Heart left ventricle (tissue), 16 donors: Measurements from ENCODE around the gene CA7. TPM values are rescaled to one million over a fixed set of nuclear protein-coding genes. Genes with fewer than 3 reads are reported as not detected.

ENCODE experiments used
- ATAC-seq, 4 donors: fragments of 200-7000 bp; cut with Tn5 transposase; one replicate each; pipeline ENCODE4 v1.9.1; 2020 to 2022; ENCODE audit warnings: moderate library complexity in 4 of 4, mild to moderate bottlenecking in 3 of 4, moderate number of reproducible peaks in 1 of 4
- DNase-seq, 5 donors: peaks; one replicate each; pipeline ENCODE4 v3.0.0-alpha.2; 2020
- H3K27ac ChIP-seq, 12 donors: fragments of 200-600 bp; sonication (generic) in 4 of 12; one replicate each; pipeline versions ENCODE4 v1.5.0 to v1.8.0; 2016 to 2022; ENCODE audit warnings: mild to moderate bottlenecking in 2 of 12
- H3K27me3 ChIP-seq, 9 donors: fragments of 200-600 bp; sonication (generic) in 2 of 9; one replicate each; pipeline versions ENCODE4 v1.5.1 to v1.8.0; 2016 to 2022; ENCODE audit warnings: mild to moderate bottlenecking in 3 of 9
- H3K36me3 ChIP-seq, 9 donors: fragments of 200-600 bp; sonication (generic) in 2 of 9; one replicate each; pipeline versions ENCODE4 v1.5.0 to v1.8.0; 2018 to 2022; ENCODE audit warnings: mild to moderate bottlenecking in 2 of 9
- H3K4me1 ChIP-seq, 12 donors: fragments of 200-600 bp; sonication (generic) in 4 of 12; one replicate each; pipeline versions ENCODE4 v1.5.0 to v1.8.0; 2016 to 2022; ENCODE audit warnings: mild to moderate bottlenecking in 3 of 12
- H3K4me3 ChIP-seq, 12 donors: fragments of 200-600 bp; sonication (generic) in 4 of 12; one replicate each; pipeline versions ENCODE4 v1.5.0 to v1.8.0; 2017 to 2022; ENCODE audit warnings: mild to moderate bottlenecking in 9 of 12, moderate library complexity in 4 of 12
- H3K9me3 ChIP-seq, 12 donors: fragments of 200-600 bp; sonication (generic) in 4 of 12; one replicate each; pipeline versions ENCODE4 v1.5.0 to v1.8.0; 2016 to 2022; ENCODE audit warnings: mild to moderate bottlenecking in 1 of 12
- CTCF ChIP-seq, 12 donors: fragments of 200-600 bp; sonication (generic) in 4 of 12; IDR thresholded peaks; one replicate each; pipeline versions ENCODE4 v1.5.0 to v1.8.0; 2018 to 2022; ENCODE audit warnings: antibody characterized with exemption in 12 of 12, mild to moderate bottlenecking in 5 of 12
- POLR2A ChIP-seq, 2 donors: fragments of 450-650 bp; IDR thresholded peaks; one replicate each; pipeline ENCODE4 v1.6.1; 2017; ENCODE audit warnings: antibody characterized with exemption in 2 of 2, mild to moderate bottlenecking in 2 of 2, moderate library complexity in 2 of 2
- WGBS, 4 donors: extraction: QIAGEN DNeasy Blood & Tissue Kit in 2 of 4; methylation state at CpG; one replicate each; pipeline versions ENCODE4 v1.1.5 to v1.1.7; 2013 to 2018; 5-methylcytosine and 5-hydroxymethylcytosine counted together
- intact Hi-C, 10 donors: fragments of 100-400 bp; cut with DNase I; formaldehyde crosslinking; loops; one replicate each; pipeline versions ENCODE4 v1.11.1 to v1.14.2; 2022
- polyA plus RNA-seq, 2 donors: library from polyadenylated mRNA; stranded (reverse); fragments of 200-250 nt; gene quantifications; one replicate each; pipeline ENCODE4 v1.2.3, GENCODE V29; 2013
- total RNA-seq, 9 donors: library from RNA; depleted of rRNA in 2 of 9; stranded (reverse); fragments of >200 nt in 2 of 9; fragmentation: NEBNext Ultra II Directional in 3 of 9; extraction: Animal tissue kit (Norgen Biotek cat#: 25700) in 3 of 9; gene quantifications; one replicate each; pipeline versions ENCODE4 v1.1.0 to v1.2.4, GENCODE V29; 2016 to 2023
- donor health status: ischemic (EF 13 %, LVEDD 7.1; RV severe dilation, severe dysfunction).
- donor health status: healthy with polysubstance abuse.
- donor health status: DM: no; HTN: yes; CAD: no.
- donor health status: DM: no; HTN: no; CAD: no.
- donor health status: ischemic (EF 25% LVEDD 6.9; RV normal size, moderate dysfunction).
- donor health status: ischemic (EF 25% LVEDD 5.7; RV mildly dilated, moderate dysfunction).
- donor health status: healthy.
- donor health status: DM: yes; HTN: yes; CAD: no.
- donor health status: ischemic (EF 35%, LVEDD 5.7; RV mildly dilated, moderate dysfunction).
- donor health status: nonischemic (EF 11% LVEDD 7.7; RV severe dilation, severe dysfunction).
- donor health status: DM: yes; HTN: yes; CAD: no.
- donor health status: PGD.
- donor health status: ischemic (EF 29% LVEDD 5.4; RV normal size, mild dysfunction).
- donor health status: nonischemic (EF 23%, LVEDD 6.1; RV moderate dilation, normal function).

The CA7 gene
- total and polyA plus RNA-seq, 11 donors = not detected

DNA sequence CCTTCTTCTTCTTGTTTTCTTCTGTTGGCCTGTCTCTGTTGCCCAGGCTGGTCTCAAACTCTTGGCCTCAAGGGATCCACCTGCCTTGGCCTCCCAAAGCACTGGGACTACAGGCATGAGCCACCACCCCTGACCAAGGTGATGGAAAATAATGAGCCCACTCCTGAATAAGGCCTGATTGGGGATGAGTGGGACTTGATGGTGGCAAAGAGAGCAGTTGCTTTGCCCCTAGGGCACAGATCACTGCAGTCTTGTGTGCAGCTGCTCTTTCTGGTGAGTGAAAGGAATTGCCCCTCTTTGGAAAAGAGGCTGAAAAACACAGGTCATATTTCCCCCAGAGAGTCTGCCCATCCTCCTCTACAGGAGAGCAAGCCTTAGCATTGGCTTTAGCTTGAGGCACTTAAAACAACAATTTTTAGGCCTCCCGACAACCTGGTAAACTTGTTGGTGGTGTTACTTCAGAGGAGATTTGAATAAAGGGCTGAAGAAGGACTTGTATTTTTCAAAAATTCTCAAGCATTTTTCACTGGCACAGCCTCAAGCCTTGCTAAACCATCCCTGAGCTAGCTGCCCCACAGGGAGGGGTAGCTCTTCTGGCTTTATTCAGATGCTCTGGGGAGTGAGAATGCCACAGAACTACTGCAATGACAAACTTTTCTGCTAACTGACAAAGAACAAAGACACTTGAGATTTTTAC lies 30.0 kb downstream of the CA7 start:
- ATAC-seq = no peak
- intact Hi-C loops = loop anchor here in 1 of 10 donors (5.0 to 10.0 kb wide), 2 partner anchors 149 to 267 kb away; no protein-coding TSS in a partner anchor
- TF ChIP-seq CTCF (IDR thresholded peaks at IDR 0.05) (no peak), POLR2A (IDR thresholded peaks at IDR 0.05) (no peak)
- Histone ChIP-seq H3K36me3 (no peaks in the 10 kb centered on the region), H3K27me3 (no peaks in the 10 kb centered on the region), H3K27ac (peak overlapping the region in 2 of 12 donors; percentile 26 to 52), H3K9me3 (no peaks in the 10 kb centered on the region), H3K4me1 (peaks cover 0 to 25% (median 5%) of the 10 kb centered on the region in 12 donors), H3K4me3 (no peak overlapping the region)
- DNase-seq = no peak
- WGBS, 4 donors = 50 to 87% (median 80%) methylated on average over 1 of the region's 1 CpG

GRCh38 chr16:66878067-66878466 lies 33.9 kb downstream of the CA7 start:
- Histone ChIP-seq H3K4me3 (no peak overlapping the region), H3K27ac (no peak overlapping the region), H3K36me3 (no peaks in the 10 kb centered on the region), H3K9me3 (no peaks in the 10 kb centered on the region), H3K27me3 (no peaks in the 10 kb centered on the region), H3K4me1 (peaks cover 0 to 31% (median 10%) of the 10 kb centered on the region in 12 donors)
- ATAC-seq (no peak), DNase-seq (no peak)
- WGBS, 4 donors = 63 to 69% (median 67%) methylated on average over 5 of the region's 5 CpGs
- TF ChIP-seq POLR2A (IDR thresholded peaks at IDR 0.05) = no peak
- no peak for TF ChIP-seq CTCF (IDR thresholded peaks at IDR 0.05)
- intact Hi-C loops = loop anchor here in 1 of 10 donors (10.0 kb wide), 1 partner anchor 153 kb away; no protein-coding TSS in a partner anchor

- no peaks in the 10 kb centered on the region for H3K9me3 ChIP-seq
- intact Hi-C loops = no loop called here
- WGBS, 4 donors = 0 to 1% (median 1%) methylated on average over 20 to 58 of the region's 58 CpGs
- TF ChIP-seq POLR2A (IDR thresholded peaks at IDR 0.05) (peak in 1 of 2 donors; percentile 42), CTCF (IDR thresholded peaks at IDR 0.05) (peak in 1 of 12 donors; percentile 5)
- peak within 1 kb of the TSS; percentile 69 to 98 (median 86) for H3K4me3 ChIP-seq
- DNase-seq (peak; percentile 95 to 97 (median 96)), ATAC-seq (peak; percentile 98 to 99 (median 98))
- peaks cover 0 to 17% (median 14%) of the 10 kb centered on the region in 9 donors for H3K36me3 ChIP-seq
- H3K27ac ChIP-seq = peak within 1 kb of the TSS in 11 of 12 donors; percentile 5 to 76 (median 50)
- peaks cover 0 to 18% (median 10%) of the 10 kb centered on the region in 12 donors for H3K4me1 ChIP-seq
- H3K27me3 ChIP-seq = no peaks in the 10 kb centered on the region
These were observed 36.2 kb downstream of the CA7 start, which contains the start of gene PDP2 for GRCh38 chr16:66880288-66881013. Gene PDP2, plus strand, starts transcription at chr16:66880515. Its CDS starts 3,770 bp downstream, at chr16:66884285.

DNA sequence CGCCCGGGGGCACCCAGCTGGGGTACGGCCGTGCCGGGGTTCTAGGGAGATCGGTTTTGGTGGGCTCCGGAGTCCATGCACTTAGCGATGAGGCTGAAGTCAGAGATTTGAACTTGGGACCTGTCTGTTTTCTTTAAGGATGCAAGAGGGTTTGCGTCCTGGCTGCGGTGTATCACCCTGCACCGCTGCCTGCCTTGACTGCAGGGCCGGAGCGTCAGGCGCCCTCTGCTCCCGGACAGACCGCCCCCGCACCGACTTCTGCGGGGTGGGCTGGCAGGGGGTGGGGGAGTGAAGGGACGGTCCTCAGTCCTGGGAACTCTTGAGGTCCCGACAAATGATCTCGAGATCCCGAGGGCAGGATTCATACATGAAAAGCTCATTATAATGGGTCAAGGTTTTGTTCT lies 36.8 kb downstream of the CA7 start:
- Histone ChIP-seq H3K4me3 (peak overlapping the region; percentile 69 to 98 (median 86)), H3K27ac (peak overlapping the region in 8 of 12 donors; percentile 25 to 76 (median 50)), H3K4me1 (peaks cover 0 to 18% (median 10%) of the 10 kb centered on the region in 12 donors), H3K36me3 (peaks cover 0 to 23% (median 18%) of the 10 kb centered on the region in 9 donors), H3K27me3 (no peaks in the 10 kb centered on the region), H3K9me3 (no peaks in the 10 kb centered on the region)
- intact Hi-C loops = no loop called here
- peak in 3 of 4 donors; percentile 8 to 23 (median 19) for ATAC-seq
- peak in 1 of 5 donors; percentile 39 for DNase-seq
- TF ChIP-seq POLR2A (IDR thresholded peaks at IDR 0.05) (no peak), CTCF (IDR thresholded peaks at IDR 0.05) (no peak)
- WGBS, 4 donors = 4 to 8% (median 6%) methylated on average over 15 to 23 of the region's 23 CpGs
